Peyer's patch (tissue), 4 donors: ENCODE data around the gene ZNF800.

Experiments used
- CTCF ChIP-seq, 6 experiments: fragments of 450-650 bp in 4 of 6; fragments of 200-600 bp in 2 of 6; sonication (generic) in 1 of 6; IDR thresholded peaks; one replicate each; pipeline ENCODE4 v1.5.1; 2017 to 2019; ENCODE audit warnings: antibody characterized with exemption in 6 of 6, mild to moderate bottlenecking in 3 of 6, moderate library complexity in 1 of 6
- POLR2A ChIP-seq, 2 donors: fragments of 450-650 bp; IDR thresholded peaks; one replicate each; pipeline ENCODE4 v1.5.1; 2017; ENCODE audit warnings: antibody characterized with exemption in 2 of 2, mild to moderate bottlenecking in 2 of 2, moderate library complexity in 2 of 2

- TF ChIP-seq CTCF (IDR thresholded peaks at IDR 0.05) (no peak), POLR2A (IDR thresholded peaks at IDR 0.05) (no peak)
Observed at GRCh38 chr7:127411176-127411575, 18.7 kb upstream of the ZNF800 start.
